ENCODE results near the gene MYH9. TPM values are rescaled to one million over a fixed set of nuclear protein-coding genes. Genes with fewer than 3 reads are reported as not detected.

Gene MYH9
- total RNA-seq, 1 experiment from 2014 or later, result 758 TPM

- no peaks in the 10 kb centered on the region for H3K4me1 ChIP-seq (replicated peaks; ENCODE audit: insufficient read depth)
- no peaks in the 10 kb centered on the region for H3K36me3 ChIP-seq (ENCODE audit: low read depth)
- no peaks in the 10 kb centered on the region for H3K27me3 ChIP-seq (ENCODE audit: insufficient read depth, low read depth)
- H3K4me3 ChIP-seq, result no peak overlapping the region
- H3K9me3 ChIP-seq (ENCODE audit: insufficient read depth, low read depth), result no peaks in the 10 kb centered on the region
- no peak for DNase-seq
- CTCF ChIA-PET, result no interaction called here
- POLR2A ChIA-PET (ENCODE audit: unreplicated experiment), result no interaction called here
- no peak overlapping the region for H3K27ac ChIP-seq
- intact Hi-C loops (cut with micrococcal nuclease; ENCODE audit: unreplicated experiment), result no loop called here
- TF ChIP-seq CTCF (conservative IDR thresholded peaks at IDR 0.05), result no peak
- H4K20me1 ChIP-seq (ENCODE audit: insufficient read depth), result no peaks in the 10 kb centered on the region
- H3F3A ChIP-seq (ENCODE audit: insufficient read depth, low read depth), result 0 out of 2 replicates have a peak, but pooled peaks cover 3% of the 10 kb centered on the region
- no peak overlapping the region for H2AFZ ChIP-seq
- H3K9me2 ChIP-seq (ENCODE audit: insufficient read depth), result no peaks in the 10 kb centered on the region
- H3K4me2 ChIP-seq, result no peak overlapping the region
- H3K79me2 ChIP-seq (ENCODE audit: low read depth), result no peaks in the 10 kb centered on the region
- BruUV-seq (replicated peaks), result no TSS peak
Measured at GRCh38 chr22:36259615-36260300, 128.0 kb downstream of the MYH9 start.

GRCh38 chr22:36258701-36259614, 128.8 kb downstream of the MYH9 start:
- Histone ChIP-seq H3K36me3 (ENCODE audit: low read depth) (no peaks in the 10 kb centered on the region), H4K20me1 (ENCODE audit: insufficient read depth) (no peaks in the 10 kb centered on the region), H3K4me3 (no peak overlapping the region), H3K79me2 (ENCODE audit: low read depth) (no peaks in the 10 kb centered on the region), H2AFZ (no peak overlapping the region), H3K9me3 (ENCODE audit: insufficient read depth, low read depth) (no peaks in the 10 kb centered on the region), H3F3A (ENCODE audit: insufficient read depth, low read depth) (0 out of 2 replicates have a peak, but pooled peaks cover 3% of the 10 kb centered on the region), H3K27ac (no peak overlapping the region), H3K9me2 (ENCODE audit: insufficient read depth) (no peaks in the 10 kb centered on the region), H3K4me2 (no peak overlapping the region), H3K4me1 (replicated peaks; ENCODE audit: insufficient read depth) (no peaks in the 10 kb centered on the region), H3K27me3 (ENCODE audit: insufficient read depth, low read depth) (no peaks in the 10 kb centered on the region)
- ChIA-PET POLR2A (ENCODE audit: unreplicated experiment) (no interaction called here), CTCF (no interaction called here)
- no peak for DNase-seq
- intact Hi-C loops (cut with micrococcal nuclease; ENCODE audit: unreplicated experiment), result no loop called here
- BruUV-seq (replicated peaks), result no TSS peak
- TF ChIP-seq CTCF (conservative IDR thresholded peaks at IDR 0.05) (no peak), EZH2 (IDR thresholded peaks at IDR 0.05; ENCODE audit: low read depth) (no peak)

- Histone ChIP-seq H3K36me3 (ENCODE audit: low read depth) (no peaks in the 10 kb centered on the region), H3K4me1 (replicated peaks; ENCODE audit: insufficient read depth) (no peaks in the 10 kb centered on the region), H3K4me2 (no peak overlapping the region), H3K27me3 (ENCODE audit: insufficient read depth, low read depth) (no peaks in the 10 kb centered on the region), H3K9me2 (ENCODE audit: insufficient read depth) (no peaks in the 10 kb centered on the region), H3K79me2 (ENCODE audit: low read depth) (no peaks in the 10 kb centered on the region), H2AFZ (no peak overlapping the region), H3K27ac (no peak overlapping the region), H3K9me3 (ENCODE audit: insufficient read depth, low read depth) (no peaks in the 10 kb centered on the region), H3F3A (ENCODE audit: insufficient read depth, low read depth) (0 out of 2 replicates have a peak, but pooled peaks cover 3% of the 10 kb centered on the region), H4K20me1 (ENCODE audit: insufficient read depth) (no peaks in the 10 kb centered on the region), H3K4me3 (no peak overlapping the region)
- POLR2A ChIA-PET (ENCODE audit: unreplicated experiment), result no interaction called here
- BruUV-seq (replicated peaks), result no TSS peak
- TF ChIP-seq EZH2 (IDR thresholded peaks at IDR 0.05; ENCODE audit: low read depth), result no peak
- TF ChIP-seq CTCF (conservative IDR thresholded peaks at IDR 0.05), result no peak
- intact Hi-C loops (cut with micrococcal nuclease; ENCODE audit: unreplicated experiment), result no loop called here
- CTCF ChIA-PET, result interaction anchor here (0.6 kb wide), 1 partner anchor 224 kb away, joined by 13 read pairs; the partner anchor contains the start of gene TXN2
- no peak for DNase-seq
Measured at GRCh38 chr22:36257948-36258670, 129.7 kb downstream of the MYH9 start.
